Activated T-helper 1 cell treated with anti-CD3 and anti-CD28 coated beads, Interleukin-12 subunit alpha, Interleukin-12 subunit beta, Interleukin-2, Interleukin-4 antibody, amounts not matched to agents 30 ng/mL and 10 ng/mL and 1 ng/mL, durations not matched to agents 14 hours and 24 hours and 36 hours (primary cell): ENCODE results near the gene NCOA1. TPM values are rescaled to one million over a fixed set of nuclear protein-coding genes. Genes with fewer than 3 reads are reported as not detected.
A peak's percentile ranks its signal among the peaks of the same experiment; 100 is the strongest.

Source experiments
- DNase-seq: peaks from one replicate; pipeline ENCODE4 v3.0.0; 2021; ENCODE audit warnings: low spot score
- H3K27ac Mint-ChIP-seq: one replicate; pipeline ENCODE4 v1.8.0; 2021; ENCODE audit warnings: mild to moderate bottlenecking, mixed read lengths
- H3K27me3 Mint-ChIP-seq: one replicate; pipeline ENCODE4 v1.8.0; 2022; ENCODE audit warnings: mild to moderate bottlenecking, moderate library complexity, mixed read lengths; ENCODE audit not compliant: insufficient read depth
- H3K36me3 Mint-ChIP-seq: one replicate; pipeline ENCODE4 v1.8.0; 2021; ENCODE audit warnings: low read depth, mixed read lengths
- H3K4me1 Mint-ChIP-seq: one replicate; pipeline ENCODE4 v1.8.0; 2021; ENCODE audit warnings: low read depth, mixed read lengths
- H3K4me3 Mint-ChIP-seq: one replicate; pipeline ENCODE4 v1.8.0; 2021; ENCODE audit warnings: mild to moderate bottlenecking, moderate library complexity, mixed read lengths
- H3K9me3 Mint-ChIP-seq: one replicate; pipeline ENCODE4 v1.8.0; 2021; ENCODE audit warnings: mixed read lengths
- intact Hi-C: fragments of 100-400 bp; cut with micrococcal nuclease; formaldehyde crosslinking; loops from one replicate; pipeline ENCODE4 v1.15.1; 2024
- total RNA-seq: library from RNA; stranded (reverse); gene quantifications from 2 replicates; pipeline ENCODE4 v1.2.3, GENCODE V29; 2022

Gene NCOA1
- total RNA-seq, 1 donor from 2014 or later = 30.0 TPM

DNA sequence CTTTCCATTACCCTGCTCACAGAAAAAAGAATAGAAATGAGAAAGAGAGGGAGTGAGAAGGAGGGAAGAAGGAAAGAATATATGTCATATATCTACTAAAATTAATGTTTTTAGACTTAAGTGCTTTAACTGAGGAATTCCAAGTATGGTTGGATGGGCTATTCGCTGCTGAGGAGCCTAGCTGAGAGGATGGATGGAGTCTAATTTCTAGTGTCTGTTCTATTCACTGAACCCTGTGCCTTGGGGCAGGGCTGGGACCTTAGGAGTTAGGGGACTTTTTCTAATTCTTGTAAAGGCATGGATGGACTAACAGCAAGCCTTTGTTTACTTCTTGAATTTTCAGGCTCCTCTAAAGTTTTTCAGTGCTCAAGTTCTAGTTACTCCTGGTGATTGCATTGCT, 192.4 kb downstream of the NCOA1 start:
- no peaks in the 10 kb centered on the region for H3K4me1 Mint-ChIP-seq
- intact Hi-C loops = no loop called here
- no peak overlapping the region for H3K4me3 Mint-ChIP-seq
- H3K36me3 Mint-ChIP-seq = peaks cover 12% of the 10 kb centered on the region
- no peak overlapping the region for H3K27ac Mint-ChIP-seq
- H3K27me3 Mint-ChIP-seq = no peaks in the 10 kb centered on the region
- DNase-seq = no peak
- no peaks in the 10 kb centered on the region for H3K9me3 Mint-ChIP-seq

DNA sequence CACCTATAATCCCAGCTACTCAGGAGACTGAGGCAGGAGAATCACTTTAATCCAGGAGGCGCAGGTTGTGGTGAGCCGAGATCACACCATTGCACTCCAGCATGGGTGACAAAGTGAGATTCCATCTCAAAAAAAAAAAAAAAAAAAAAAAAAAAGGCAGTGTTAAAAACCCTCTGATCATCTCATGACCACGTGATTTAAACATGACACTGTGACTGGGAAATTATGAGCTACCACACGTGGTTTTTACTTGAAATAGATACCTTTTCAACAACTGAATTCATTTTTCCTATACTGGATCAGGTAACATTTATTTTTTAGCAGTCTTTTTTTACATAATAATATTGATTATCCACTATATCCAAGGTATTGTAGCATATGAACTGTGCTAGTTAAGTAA, 199.5 kb downstream of the NCOA1 start:
- H3K4me3 Mint-ChIP-seq = no peak overlapping the region
- H3K9me3 Mint-ChIP-seq = no peaks in the 10 kb centered on the region
- no peaks in the 10 kb centered on the region for H3K4me1 Mint-ChIP-seq
- no peak overlapping the region for H3K27ac Mint-ChIP-seq
- intact Hi-C loops = no loop called here
- peaks cover 12% of the 10 kb centered on the region for H3K36me3 Mint-ChIP-seq
- H3K27me3 Mint-ChIP-seq = no peaks in the 10 kb centered on the region
- DNase-seq = no peak

DNA sequence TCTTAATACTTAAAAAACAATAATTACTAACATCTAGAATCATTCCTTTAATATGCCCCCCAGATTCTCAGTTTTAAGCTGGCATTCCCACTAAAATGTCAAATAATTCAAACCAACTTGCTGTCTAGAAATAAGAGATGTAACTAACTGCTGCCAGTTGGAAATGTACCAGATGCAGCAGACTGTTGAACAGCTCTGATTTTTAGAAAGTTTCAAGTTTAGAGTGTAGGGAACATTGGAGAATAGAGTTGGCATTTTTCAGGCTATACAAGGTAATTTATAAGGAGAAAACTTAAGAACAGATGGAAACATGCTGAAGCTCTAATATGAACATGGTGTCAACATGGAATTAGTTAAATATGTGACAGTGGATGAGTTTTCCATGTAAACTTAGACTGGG, 200.8 kb downstream of the NCOA1 start:
- Mint-ChIP-seq H3K4me3 (no peak overlapping the region), H3K27me3 (no peaks in the 10 kb centered on the region), H3K36me3 (peaks cover 12% of the 10 kb centered on the region), H3K9me3 (no peaks in the 10 kb centered on the region), H3K4me1 (no peaks in the 10 kb centered on the region), H3K27ac (no peak overlapping the region)
- intact Hi-C loops = no loop called here
- no peak for DNase-seq

DNA sequence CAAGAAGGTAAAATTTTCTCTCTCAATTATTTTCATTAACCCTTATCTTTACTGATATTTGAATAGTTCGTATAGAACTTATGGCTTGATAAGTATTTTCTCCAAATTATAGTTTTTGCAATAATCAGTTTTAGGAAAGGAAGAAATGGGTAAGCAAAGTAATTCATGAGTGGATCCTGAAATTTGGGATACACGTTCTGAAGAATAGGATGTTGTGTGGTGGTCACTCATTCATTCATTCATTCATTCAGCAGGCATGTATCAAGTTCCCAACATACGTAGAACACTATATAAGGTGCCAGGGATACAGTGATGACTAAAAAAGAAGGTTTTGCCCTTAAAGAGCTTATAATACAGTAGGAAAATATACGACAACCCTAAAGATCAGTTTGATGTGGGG, 206.7 kb downstream of the NCOA1 start:
- no peaks in the 10 kb centered on the region for H3K27me3 Mint-ChIP-seq
- no peak for DNase-seq
- peaks cover 3% of the 10 kb centered on the region for H3K36me3 Mint-ChIP-seq
- no peaks in the 10 kb centered on the region for H3K4me1 Mint-ChIP-seq
- no peak overlapping the region for H3K27ac Mint-ChIP-seq
- no peak overlapping the region for H3K4me3 Mint-ChIP-seq
- intact Hi-C loops = no loop called here
- no peaks in the 10 kb centered on the region for H3K9me3 Mint-ChIP-seq

DNA sequence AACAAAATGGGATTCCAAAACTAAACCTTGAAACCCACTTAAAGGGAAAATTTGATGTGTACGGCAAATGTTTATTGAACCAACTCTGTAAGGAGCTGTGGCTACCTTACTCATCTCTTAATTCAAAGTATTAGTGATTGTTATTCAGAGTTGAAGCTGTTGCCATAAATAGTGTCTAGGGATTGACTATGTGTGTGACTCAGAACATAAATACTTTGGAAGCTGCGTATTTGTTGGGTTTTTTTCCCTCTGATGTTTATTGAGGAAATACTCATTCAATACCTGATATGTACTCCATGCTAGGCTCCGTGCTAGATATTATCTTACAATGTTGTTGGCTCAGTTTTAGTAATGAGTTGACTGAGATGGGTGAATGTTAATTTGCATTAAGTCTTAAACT, 211.7 kb downstream of the NCOA1 start:
- Mint-ChIP-seq H3K36me3 (peaks cover 8% of the 10 kb centered on the region), H3K27me3 (no peaks in the 10 kb centered on the region), H3K4me3 (no peak overlapping the region), H3K9me3 (no peaks in the 10 kb centered on the region), H3K4me1 (peaks cover 5% of the 10 kb centered on the region), H3K27ac (peak overlapping the region; percentile 4)
- DNase-seq = no peak
- intact Hi-C loops = loop anchor here (5.0 to 10.0 kb wide), 4 partner anchors 125 to 208 kb away; partner anchors contain the start of gene NCOA1

DNA sequence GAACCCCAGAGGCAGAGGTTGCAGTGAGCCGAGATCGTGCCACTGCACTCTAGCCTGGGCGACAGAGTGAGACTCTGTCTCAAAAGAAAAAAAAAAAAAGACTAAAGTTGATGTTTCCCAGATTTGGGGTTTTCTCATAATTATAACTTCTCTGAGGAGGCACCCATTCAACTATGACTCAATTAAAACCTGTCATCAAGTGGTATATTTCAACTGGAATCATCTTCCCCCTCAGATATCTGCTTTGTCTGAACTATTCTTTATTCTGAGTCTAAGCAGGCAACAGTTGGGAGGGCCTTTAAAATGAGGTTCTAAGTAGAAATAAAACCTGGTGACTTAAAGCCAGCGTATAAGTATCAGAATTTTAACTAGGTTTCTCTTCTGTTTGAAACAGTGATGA, 213.6 kb downstream of the NCOA1 start:
- Mint-ChIP-seq H3K36me3 (peaks cover 8% of the 10 kb centered on the region), H3K9me3 (no peaks in the 10 kb centered on the region), H3K27ac (no peak overlapping the region), H3K4me3 (no peak overlapping the region), H3K4me1 (peaks cover 5% of the 10 kb centered on the region), H3K27me3 (no peaks in the 10 kb centered on the region)
- intact Hi-C loops = loop anchor here (5.0 to 10.0 kb wide), 4 partner anchors 123 to 210 kb away; partner anchors contain the start of gene NCOA1
- no peak for DNase-seq

DNA sequence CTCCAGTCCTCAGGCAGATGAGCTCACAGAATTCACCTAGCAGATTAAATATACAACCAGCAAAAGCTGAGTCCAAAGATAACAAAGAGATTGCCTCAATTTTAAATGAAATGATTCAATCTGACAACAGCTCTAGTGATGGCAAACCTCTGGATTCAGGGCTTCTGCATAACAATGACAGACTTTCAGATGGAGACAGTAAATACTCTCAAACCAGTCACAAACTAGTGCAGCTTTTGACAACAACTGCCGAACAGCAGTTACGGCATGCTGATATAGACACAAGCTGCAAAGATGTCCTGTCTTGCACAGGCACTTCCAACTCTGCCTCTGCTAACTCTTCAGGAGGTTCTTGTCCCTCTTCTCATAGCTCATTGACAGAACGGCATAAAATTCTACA, 216.1 kb downstream of the NCOA1 start:
- Mint-ChIP-seq H3K36me3 (peaks cover 13% of the 10 kb centered on the region), H3K4me3 (no peak overlapping the region), H3K27ac (no peak overlapping the region), H3K27me3 (no peaks in the 10 kb centered on the region), H3K9me3 (no peaks in the 10 kb centered on the region), H3K4me1 (peaks cover 5% of the 10 kb centered on the region)
- intact Hi-C loops = loop anchor here (10.0 kb wide), 1 partner anchor 212 kb away; the partner anchor contains the start of gene NCOA1
- no peak for DNase-seq

DNA sequence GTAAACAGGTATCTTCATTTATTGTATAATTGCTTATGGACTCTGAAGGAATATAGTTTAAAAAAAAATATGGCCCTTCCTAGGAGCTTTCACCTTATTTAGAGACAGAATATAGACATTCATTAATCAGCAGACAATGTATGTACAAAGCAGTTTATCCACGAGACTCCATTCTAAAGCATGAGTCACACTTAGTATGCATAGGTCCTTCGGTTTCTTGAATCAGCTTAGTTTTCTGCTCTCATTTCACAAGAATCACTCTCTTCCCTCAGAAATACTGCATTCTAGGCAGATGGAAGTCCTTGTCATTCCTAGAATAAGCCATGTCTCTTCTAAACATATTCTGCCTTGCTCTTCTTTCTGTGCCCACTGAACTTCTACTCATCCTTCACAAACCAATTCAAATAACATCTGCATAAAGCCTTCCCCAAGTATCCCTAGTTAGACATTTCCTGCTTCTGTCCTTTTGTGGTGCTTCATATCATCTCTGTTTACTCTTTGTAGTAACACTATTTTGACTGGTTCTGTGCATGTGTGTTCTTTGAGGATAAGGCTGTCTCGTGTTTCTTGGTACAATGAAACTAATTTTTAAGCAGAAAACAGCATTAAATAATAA, 217.6 kb downstream of the NCOA1 start:
- Mint-ChIP-seq H3K36me3 (peaks cover 16% of the 10 kb centered on the region), H3K27ac (no peak overlapping the region), H3K4me1 (no peaks in the 10 kb centered on the region), H3K27me3 (no peaks in the 10 kb centered on the region), H3K4me3 (no peak overlapping the region), H3K9me3 (no peaks in the 10 kb centered on the region)
- intact Hi-C loops = loop anchor here (10.0 kb wide), 1 partner anchor 214 kb away; the partner anchor contains the start of gene NCOA1
- no peak for DNase-seq

DNA sequence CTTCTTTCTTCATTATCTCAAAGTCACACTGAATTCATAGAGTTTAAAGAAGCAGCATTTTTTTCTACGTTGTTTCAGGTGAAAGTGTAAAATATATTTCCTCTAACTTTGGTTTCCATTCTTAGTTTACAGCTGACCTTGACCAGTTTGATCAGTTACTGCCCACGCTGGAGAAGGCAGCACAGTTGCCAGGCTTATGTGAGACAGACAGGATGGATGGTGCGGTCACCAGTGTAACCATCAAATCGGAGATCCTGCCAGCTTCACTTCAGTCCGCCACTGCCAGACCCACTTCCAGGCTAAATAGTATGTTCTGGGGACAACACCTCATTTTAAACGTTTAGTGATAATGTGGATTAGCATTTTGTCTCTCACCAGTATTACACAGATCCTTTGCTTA, 219.8 kb downstream of the NCOA1 start:
- H3K36me3 Mint-ChIP-seq = peaks cover 25% of the 10 kb centered on the region
- H3K27ac Mint-ChIP-seq = no peak overlapping the region
- H3K4me3 Mint-ChIP-seq = no peak overlapping the region
- DNase-seq = no peak
- intact Hi-C loops = no loop called here
- H3K27me3 Mint-ChIP-seq = no peaks in the 10 kb centered on the region
- H3K4me1 Mint-ChIP-seq = no peaks in the 10 kb centered on the region
- no peaks in the 10 kb centered on the region for H3K9me3 Mint-ChIP-seq

DNA sequence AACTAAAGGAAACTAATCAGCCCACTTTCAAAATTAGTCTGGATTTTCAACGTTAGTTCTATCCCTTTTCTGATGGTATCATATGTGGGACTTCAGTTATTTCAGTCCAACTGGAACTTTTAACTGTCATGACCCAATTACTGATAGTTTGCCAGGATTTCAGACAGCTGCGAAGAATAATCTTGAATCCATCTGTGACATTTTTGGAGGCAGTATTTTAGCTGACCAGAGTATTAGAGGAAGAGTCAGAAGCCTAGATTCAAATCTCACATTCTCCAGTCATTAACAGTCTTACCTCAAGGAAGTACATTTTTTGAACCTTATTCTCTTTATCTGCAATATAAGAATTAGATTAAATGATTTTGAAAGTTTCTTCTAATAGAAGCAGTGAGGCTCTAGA, 220.8 kb downstream of the NCOA1 start:
- intact Hi-C loops = no loop called here
- H3K36me3 Mint-ChIP-seq = peaks cover 25% of the 10 kb centered on the region
- no peak overlapping the region for H3K4me3 Mint-ChIP-seq
- no peak for DNase-seq
- no peaks in the 10 kb centered on the region for H3K9me3 Mint-ChIP-seq
- H3K27me3 Mint-ChIP-seq = no peaks in the 10 kb centered on the region
- no peak overlapping the region for H3K27ac Mint-ChIP-seq
- no peaks in the 10 kb centered on the region for H3K4me1 Mint-ChIP-seq

DNA sequence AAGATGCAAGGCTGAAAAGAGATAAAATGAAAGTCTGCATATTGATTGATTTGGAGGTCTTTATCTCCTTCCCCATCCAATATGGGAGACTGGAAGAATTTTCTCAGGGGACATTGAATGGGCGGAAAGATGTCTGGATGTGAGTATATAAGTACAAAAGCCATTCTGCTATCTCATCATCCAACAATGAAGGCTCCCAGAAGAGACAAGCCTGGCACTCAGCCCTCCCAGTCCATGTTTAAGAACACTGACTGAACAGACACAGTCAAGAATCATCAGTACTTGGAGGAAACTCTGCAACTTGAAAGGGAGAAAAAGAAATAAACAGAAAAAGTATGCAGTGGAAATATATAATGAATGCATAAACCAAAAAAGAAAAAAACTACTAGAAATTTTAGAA, 221.2 kb downstream of the NCOA1 start:
- intact Hi-C loops = no loop called here
- no peaks in the 10 kb centered on the region for H3K9me3 Mint-ChIP-seq
- peaks cover 22% of the 10 kb centered on the region for H3K36me3 Mint-ChIP-seq
- no peaks in the 10 kb centered on the region for H3K4me1 Mint-ChIP-seq
- H3K4me3 Mint-ChIP-seq = no peak overlapping the region
- H3K27ac Mint-ChIP-seq = no peak overlapping the region
- DNase-seq = no peak
- H3K27me3 Mint-ChIP-seq = no peaks in the 10 kb centered on the region

DNA sequence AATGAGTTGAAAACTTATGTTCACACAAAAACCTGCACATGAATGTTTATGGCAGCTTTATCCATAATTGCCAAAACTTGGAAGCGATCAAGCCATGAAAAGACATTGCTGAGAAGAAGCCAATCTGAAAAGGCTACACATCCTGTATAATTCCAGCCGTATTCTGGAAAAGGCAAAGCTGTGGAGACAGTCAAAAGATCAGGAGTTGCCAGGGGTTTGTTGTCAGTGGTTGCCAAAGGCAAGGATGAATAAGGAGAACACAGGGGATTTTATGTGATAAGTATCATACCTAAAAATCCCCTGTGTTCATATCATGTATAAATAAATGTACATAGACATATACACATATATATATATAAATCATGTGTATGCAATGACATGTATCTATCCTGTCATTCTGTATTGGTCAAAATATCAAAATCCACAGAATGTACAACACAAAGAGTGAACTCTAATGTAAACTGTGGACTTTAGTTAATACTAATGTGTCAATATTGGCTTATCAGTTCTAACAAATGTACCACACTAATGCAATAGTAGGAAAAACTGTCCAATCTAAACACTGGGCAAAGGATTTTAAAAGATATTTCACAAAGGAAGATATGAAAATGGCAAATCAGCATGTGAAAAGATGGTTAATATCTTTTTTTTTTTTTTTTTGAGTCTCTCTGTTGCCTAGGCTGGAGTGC, 226.4 kb downstream of the NCOA1 start:
- Mint-ChIP-seq H3K27me3 (no peaks in the 10 kb centered on the region), H3K4me1 (no peaks in the 10 kb centered on the region), H3K4me3 (no peak overlapping the region), H3K36me3 (peaks cover 24% of the 10 kb centered on the region), H3K9me3 (no peaks in the 10 kb centered on the region), H3K27ac (no peak overlapping the region)
- intact Hi-C loops = no loop called here
- DNase-seq = no peak

DNA sequence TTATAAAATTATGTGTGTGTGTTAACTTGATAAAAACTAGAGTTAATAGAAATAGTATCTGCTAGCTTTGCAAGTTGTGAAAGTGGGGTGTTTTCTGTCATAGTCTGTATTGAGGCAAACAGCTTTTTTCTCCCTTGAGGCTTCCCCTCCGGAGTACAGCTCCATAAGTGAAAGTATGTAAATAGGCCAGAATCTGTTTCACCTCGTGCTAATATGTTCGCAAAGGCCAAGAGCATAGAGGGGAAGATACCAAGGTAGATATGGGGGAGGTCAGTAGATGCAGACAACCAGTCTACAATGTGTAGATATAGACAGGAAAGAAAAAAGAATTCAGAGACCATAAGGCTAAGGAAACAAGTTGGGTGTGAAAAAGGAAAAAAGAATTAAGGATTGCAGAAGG, 229.3 kb downstream of the NCOA1 start:
- Mint-ChIP-seq H3K4me3 (no peak overlapping the region), H3K4me1 (no peaks in the 10 kb centered on the region), H3K27me3 (no peaks in the 10 kb centered on the region), H3K9me3 (no peaks in the 10 kb centered on the region), H3K36me3 (peaks cover 13% of the 10 kb centered on the region), H3K27ac (no peak overlapping the region)
- intact Hi-C loops = no loop called here
- DNase-seq = no peak
